Measurements from ENCODE around the gene ANKRD61.
A peak's percentile ranks its signal among the peaks of the same experiment; 100 is the strongest.

DNA sequence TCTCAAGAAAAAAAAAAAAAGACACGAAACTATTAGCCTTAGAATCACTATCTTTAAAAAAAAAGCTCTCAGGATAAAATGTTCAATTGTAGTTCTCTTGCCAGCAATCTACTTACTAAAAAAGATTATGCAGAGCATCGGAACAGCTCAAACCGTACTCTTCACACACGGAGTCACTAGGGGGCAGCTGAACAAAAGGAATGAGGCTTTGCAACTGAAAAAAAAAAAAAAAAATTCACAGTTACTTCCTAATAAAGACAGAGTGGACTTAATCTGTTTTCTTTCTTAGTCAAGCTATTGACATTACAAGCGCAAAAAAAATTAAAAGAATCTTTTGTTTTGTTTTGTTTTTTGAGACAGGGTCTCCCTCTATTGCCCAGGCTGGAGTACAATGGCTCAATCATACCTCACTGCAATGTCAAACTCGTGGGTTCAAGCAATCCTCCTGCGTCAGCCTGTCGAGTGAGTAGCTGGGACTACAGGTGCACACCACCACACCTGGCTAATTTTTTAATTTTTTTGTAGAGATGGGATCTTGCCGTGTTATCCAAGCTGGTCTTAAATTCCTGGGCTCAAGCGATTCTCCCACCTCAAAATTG lies 33.9 kb upstream of the ANKRD61 start:
- TF ChIP-seq, protein P1, sequence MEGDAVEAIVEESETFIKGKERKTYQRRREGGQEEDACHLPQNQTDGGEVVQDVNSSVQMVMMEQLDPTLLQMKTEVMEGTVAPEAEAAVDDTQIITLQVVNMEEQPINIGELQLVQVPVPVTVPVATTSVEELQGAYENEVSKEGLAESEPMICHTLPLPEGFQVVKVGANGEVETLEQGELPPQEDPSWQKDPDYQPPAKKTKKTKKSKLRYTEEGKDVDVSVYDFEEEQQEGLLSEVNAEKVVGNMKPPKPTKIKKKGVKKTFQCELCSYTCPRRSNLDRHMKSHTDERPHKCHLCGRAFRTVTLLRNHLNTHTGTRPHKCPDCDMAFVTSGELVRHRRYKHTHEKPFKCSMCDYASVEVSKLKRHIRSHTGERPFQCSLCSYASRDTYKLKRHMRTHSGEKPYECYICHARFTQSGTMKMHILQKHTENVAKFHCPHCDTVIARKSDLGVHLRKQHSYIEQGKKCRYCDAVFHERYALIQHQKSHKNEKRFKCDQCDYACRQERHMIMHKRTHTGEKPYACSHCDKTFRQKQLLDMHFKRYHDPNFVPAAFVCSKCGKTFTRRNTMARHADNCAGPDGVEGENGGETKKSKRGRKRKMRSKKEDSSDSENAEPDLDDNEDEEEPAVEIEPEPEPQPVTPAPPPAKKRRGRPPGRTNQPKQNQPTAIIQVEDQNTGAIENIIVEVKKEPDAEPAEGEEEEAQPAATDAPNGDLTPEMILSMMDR (IDR thresholded peaks at IDR 0.05) = peak; percentile 44 to 62 (median 57)
- no peak for TF ChIP-seq POLR2A (IDR thresholded peaks at IDR 0.05)
